ENCODE results near the gene CASR. TPM values are rescaled to one million over a fixed set of nuclear protein-coding genes. Genes with fewer than 3 reads are reported as not detected.
"Not testable (repeated sequence)": the region's sequence is repeated elsewhere in the genome, so short reads cannot be mapped to it uniquely, and the experiment has no call there.

The CASR gene
- total RNA-seq, 1 donor from 2014 or later: 0.20 TPM

DNA sequence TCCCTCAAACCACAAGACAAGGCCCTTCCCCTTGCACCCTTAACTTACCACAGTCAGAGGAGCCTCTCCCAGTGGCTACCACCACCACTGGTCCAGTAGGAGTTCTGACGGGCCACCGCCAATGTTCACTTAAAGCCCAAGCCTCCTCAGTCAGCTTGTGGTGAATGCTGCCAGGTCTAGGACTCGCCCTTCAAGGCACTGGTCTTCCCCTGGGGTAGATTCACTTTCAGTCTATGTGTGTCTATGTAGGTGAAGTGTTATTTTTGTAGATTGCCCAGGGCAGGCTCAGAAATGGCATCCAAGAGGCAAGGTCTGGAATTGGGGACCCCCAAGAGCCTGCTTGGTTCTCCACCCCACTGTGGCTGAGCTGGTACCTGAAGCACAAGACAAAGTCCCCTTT lies 15.4 kb upstream of the CASR start:
- Histone ChIP-seq H3K4me3 (no peak overlapping the region), H3K27ac (no peak overlapping the region), H3K27me3 (no peaks in the 10 kb centered on the region), H3K4me1 (no peaks in the 10 kb centered on the region), H3K36me3 (no peaks in the 10 kb centered on the region), H3K9me3 (no peaks in the 10 kb centered on the region)
- TF ChIP-seq, protein P1, sequence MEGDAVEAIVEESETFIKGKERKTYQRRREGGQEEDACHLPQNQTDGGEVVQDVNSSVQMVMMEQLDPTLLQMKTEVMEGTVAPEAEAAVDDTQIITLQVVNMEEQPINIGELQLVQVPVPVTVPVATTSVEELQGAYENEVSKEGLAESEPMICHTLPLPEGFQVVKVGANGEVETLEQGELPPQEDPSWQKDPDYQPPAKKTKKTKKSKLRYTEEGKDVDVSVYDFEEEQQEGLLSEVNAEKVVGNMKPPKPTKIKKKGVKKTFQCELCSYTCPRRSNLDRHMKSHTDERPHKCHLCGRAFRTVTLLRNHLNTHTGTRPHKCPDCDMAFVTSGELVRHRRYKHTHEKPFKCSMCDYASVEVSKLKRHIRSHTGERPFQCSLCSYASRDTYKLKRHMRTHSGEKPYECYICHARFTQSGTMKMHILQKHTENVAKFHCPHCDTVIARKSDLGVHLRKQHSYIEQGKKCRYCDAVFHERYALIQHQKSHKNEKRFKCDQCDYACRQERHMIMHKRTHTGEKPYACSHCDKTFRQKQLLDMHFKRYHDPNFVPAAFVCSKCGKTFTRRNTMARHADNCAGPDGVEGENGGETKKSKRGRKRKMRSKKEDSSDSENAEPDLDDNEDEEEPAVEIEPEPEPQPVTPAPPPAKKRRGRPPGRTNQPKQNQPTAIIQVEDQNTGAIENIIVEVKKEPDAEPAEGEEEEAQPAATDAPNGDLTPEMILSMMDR (IDR thresholded peaks at IDR 0.05): no peak
- ATAC-seq (no peak), DNase-seq (no peak)
- intact Hi-C loops (cut with DNase I): no loop called here

DNA sequence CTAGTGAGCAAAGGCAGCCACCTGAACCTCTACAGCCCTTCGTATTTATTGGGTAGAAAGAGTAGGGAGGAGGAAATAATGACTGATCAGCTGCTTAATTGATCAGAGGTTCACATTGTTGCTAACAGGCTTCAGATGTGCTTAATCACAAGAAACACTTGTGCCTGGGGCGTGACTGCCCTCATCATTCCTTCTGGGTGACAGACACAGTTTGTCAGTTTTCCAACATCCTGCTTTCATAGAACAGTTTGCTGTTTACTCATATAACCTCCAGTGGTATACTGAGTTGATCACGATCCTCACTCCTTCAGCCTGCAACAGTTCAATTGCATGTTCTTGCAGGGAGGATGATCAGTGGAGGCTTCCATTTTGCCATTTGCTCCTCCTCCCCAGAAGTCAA lies 13.6 kb upstream of the CASR start:
- Histone ChIP-seq H3K36me3 (no peaks in the 10 kb centered on the region), H3K9me3 (no peaks in the 10 kb centered on the region), H3K27me3 (no peaks in the 10 kb centered on the region), H3K4me1 (no peaks in the 10 kb centered on the region), H3K27ac (no peak overlapping the region), H3K4me3 (no peak overlapping the region)
- intact Hi-C loops (cut with DNase I): no loop called here
- TF ChIP-seq, protein P1 (IDR thresholded peaks at IDR 0.05): no peak
- no peak for DNase-seq
- no peak for ATAC-seq

GRCh38 chr3:122171361-122171760 lies 12.1 kb upstream of the CASR start:
- H3K4me1 ChIP-seq; H3K27ac ChIP-seq; H3K36me3 ChIP-seq; DNase-seq; ATAC-seq; intact Hi-C loops (cut with DNase I); H3K27me3 ChIP-seq; H3K4me3 ChIP-seq; H3K9me3 ChIP-seq: not testable (repeated sequence)

- DNase-seq (no peak), ATAC-seq (no peak)
- TF ChIP-seq, protein P1 (IDR thresholded peaks at IDR 0.05): no peak
- Histone ChIP-seq H3K36me3 (no peaks in the 10 kb centered on the region), H3K27ac (no peak overlapping the region), H3K4me3 (no peak overlapping the region), H3K27me3 (peaks cover 6% of the 10 kb centered on the region), H3K9me3 (no peaks in the 10 kb centered on the region), H3K4me1 (peaks cover 4% of the 10 kb centered on the region)
- intact Hi-C loops (cut with DNase I): no loop called here
Measured at GRCh38 chr3:122178711-122179110, 4.8 kb upstream of the CASR start.

GRCh38 chr3:122183893-122184590 lies 574 bp downstream of the CASR start:
- Histone ChIP-seq H3K27ac (no peak overlapping the region), H3K4me1 (peaks cover 11% of the 10 kb centered on the region), H3K36me3 (no peaks in the 10 kb centered on the region), H3K4me3 (peak overlapping the region; percentile 27), H3K27me3 (peaks cover 24% of the 10 kb centered on the region), H3K9me3 (no peaks in the 10 kb centered on the region)
- intact Hi-C loops (cut with DNase I): no loop called here
- DNase-seq (peak; percentile 57), ATAC-seq (peak; percentile 45)
- TF ChIP-seq, protein P1 (IDR thresholded peaks at IDR 0.05): no peak

GRCh38 chr3:122184591-122184929 lies 1.1 kb downstream of the CASR start:
- H3K27ac ChIP-seq: no peak overlapping the region
- H3K4me1 ChIP-seq: peaks cover 11% of the 10 kb centered on the region
- H3K9me3 ChIP-seq: no peaks in the 10 kb centered on the region
- TF ChIP-seq, protein P1 (IDR thresholded peaks at IDR 0.05): no peak
- DNase-seq (no peak), ATAC-seq (no peak)
- no peak overlapping the region for H3K4me3 ChIP-seq
- peaks cover 24% of the 10 kb centered on the region for H3K27me3 ChIP-seq
- no peaks in the 10 kb centered on the region for H3K36me3 ChIP-seq
- intact Hi-C loops (cut with DNase I): no loop called here
